ENCODE measurements around the gene DUT. TPM values are rescaled to one million over a fixed set of nuclear protein-coding genes. Genes with fewer than 3 reads are reported as not detected.
"Not testable (repeated sequence)": the region's sequence is repeated elsewhere in the genome, so short reads cannot be mapped to it uniquely, and the experiment has no call there.

DUT gene
- total and polyA plus RNA-seq, 7 donors: 29.5 to 56.0 (median 37.4) TPM

GRCh38 chr15:48323294-48323693 lies 7.9 kb upstream of the DUT start:
- Histone ChIP-seq H3K4me1 (peaks cover 9% of the 10 kb centered on the region), H3K9me3 (no peaks in the 10 kb centered on the region), H3K27ac (no peak overlapping the region), H3K36me3 (ENCODE audit: insufficient read depth in 1 of 2, low read depth in 1 of 2) (no peaks in the 10 kb centered on the region), H3K4me3 (no peak overlapping the region), H3K27me3 (ENCODE audit: insufficient read depth in 3 of 3, low read length in 2 of 3) (no peaks in the 10 kb centered on the region)
- 92 to 93% (median 93%) methylated on average over 7 of the region's 7 CpGs for WGBS, 3 donors
- ATAC-seq (no peak), DNase-seq (no peak)
- no peak for TF ChIP-seq CTCF (IDR thresholded peaks at IDR 0.05)
- intact Hi-C loops (cut with DNase I): no loop called here

GRCh38 chr15:48324949-48325348 lies 6.3 kb upstream of the DUT start:
- peaks cover 12% of the 10 kb centered on the region for H3K4me1 ChIP-seq
- DNase-seq: no peak
- no peak for ATAC-seq
- intact Hi-C loops (cut with DNase I): no loop called here
- no peaks in the 10 kb centered on the region for H3K9me3 ChIP-seq
- no peaks in the 10 kb centered on the region for H3K27me3 ChIP-seq (ENCODE audit: insufficient read depth in 3 of 3, low read length in 2 of 3)
- H3K36me3 ChIP-seq (ENCODE audit: insufficient read depth in 1 of 2, low read depth in 1 of 2): no peaks in the 10 kb centered on the region
- H3K27ac ChIP-seq: no peak overlapping the region
- TF ChIP-seq CTCF (IDR thresholded peaks at IDR 0.05): no peak
- 68 to 69% (median 69%) methylated on average over 5 of the region's 5 CpGs for WGBS, 3 donors
- no peak overlapping the region for H3K4me3 ChIP-seq

GRCh38 chr15:48325400-48325799 lies 5.8 kb upstream of the DUT start:
- WGBS, 3 donors: 89 to 94% (median 91%) methylated on average over 5 of the region's 5 CpGs
- H3K27me3 ChIP-seq (ENCODE audit: insufficient read depth in 3 of 3, low read length in 2 of 3): no peaks in the 10 kb centered on the region
- no peak for TF ChIP-seq CTCF (IDR thresholded peaks at IDR 0.05)
- H3K36me3 ChIP-seq (ENCODE audit: insufficient read depth in 1 of 2, low read depth in 1 of 2): no peaks in the 10 kb centered on the region
- H3K9me3 ChIP-seq: no peaks in the 10 kb centered on the region
- no peak overlapping the region for H3K27ac ChIP-seq
- DNase-seq (no peak), ATAC-seq (no peak)
- peaks cover 16% of the 10 kb centered on the region for H3K4me1 ChIP-seq
- no peak overlapping the region for H3K4me3 ChIP-seq
- intact Hi-C loops (cut with DNase I): no loop called here

GRCh38 chr15:48326180-48326579 lies 5.0 kb upstream of the DUT start:
- DNase-seq; H3K9me3 ChIP-seq; ATAC-seq; H3K27me3 ChIP-seq (ENCODE audit: insufficient read depth in 3 of 3, low read length in 2 of 3); H3K27ac ChIP-seq; intact Hi-C loops (cut with DNase I); H3K36me3 ChIP-seq (ENCODE audit: insufficient read depth in 1 of 2, low read depth in 1 of 2); H3K4me3 ChIP-seq: not testable (repeated sequence)
- H3K4me1 ChIP-seq: peaks cover 19% of the 10 kb centered on the region
- WGBS, 3 donors: 86 to 90% (median 87%) methylated on average over 6 of the region's 6 CpGs

- TF ChIP-seq CTCF (IDR thresholded peaks at IDR 0.05): no peak
- Histone ChIP-seq H3K4me3 (peak overlapping the region; percentile 98), H3K9me3 (no peaks in the 10 kb centered on the region), H3K4me1 (peaks cover 24% of the 10 kb centered on the region), H3K36me3 (ENCODE audit: insufficient read depth in 1 of 2, low read depth in 1 of 2) (peaks cover 5 to 20% of the 10 kb centered on the region in 2 donors), H3K27ac (peak overlapping the region; percentile 98), H3K27me3 (ENCODE audit: insufficient read depth in 3 of 3, low read length in 2 of 3) (no peaks in the 10 kb centered on the region)
- WGBS, 3 donors: 15 to 17% (median 15%) methylated on average over 11 of the region's 11 CpGs
- DNase-seq (no peak), ATAC-seq (no peak)
- intact Hi-C loops (cut with DNase I): no loop called here
Observed at GRCh38 chr15:48330105-48330785, 984 bp upstream of the DUT start.

Data from psoas muscle (tissue), 8 donors.